HG03378 (cell line): ENCODE measurements around the gene CCL28.

Source experiments
- ATAC-seq: cut with Tn5 transposase; IDR thresholded peaks from one replicate; pipeline ENCODE4 v1.9.1; 2021; ENCODE audit warnings: mild to moderate bottlenecking, moderate library complexity; ENCODE audit not compliant: unreplicated experiment

CCL28 gene

GRCh38 chr5:43358726-43359125 is 53.5 kb downstream of the CCL28 start:
- ATAC-seq: no peak

DNA sequence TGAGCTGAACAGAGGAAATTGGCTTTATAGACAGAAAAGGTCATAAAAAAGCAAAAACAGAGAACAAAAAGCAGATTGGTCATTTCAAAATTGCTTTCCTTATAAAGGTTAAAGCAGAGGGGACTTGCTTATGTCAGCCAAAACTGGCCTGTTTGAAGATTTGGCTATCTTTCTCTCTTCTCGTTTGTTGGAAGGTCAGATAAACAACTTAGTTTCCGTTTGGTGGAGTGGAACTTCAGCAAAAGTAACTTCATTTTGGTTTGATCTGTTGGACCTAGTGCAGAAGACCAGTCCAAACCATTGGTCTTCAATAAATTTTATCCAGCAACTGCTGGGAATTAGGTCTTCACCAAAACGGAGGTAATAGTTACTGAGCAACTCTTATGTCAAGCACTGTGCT is 53.9 kb downstream of the CCL28 start:
- no peak for ATAC-seq

- ATAC-seq: no peak
Measured at GRCh38 chr5:43357878-43358281, 54.3 kb downstream of the CCL28 start.

- ATAC-seq: no peak
Measured at GRCh38 chr5:43357067-43357466, 55.1 kb downstream of the CCL28 start.

GRCh38 chr5:43354774-43355173 is 57.4 kb downstream of the CCL28 start:
- no peak for ATAC-seq

DNA sequence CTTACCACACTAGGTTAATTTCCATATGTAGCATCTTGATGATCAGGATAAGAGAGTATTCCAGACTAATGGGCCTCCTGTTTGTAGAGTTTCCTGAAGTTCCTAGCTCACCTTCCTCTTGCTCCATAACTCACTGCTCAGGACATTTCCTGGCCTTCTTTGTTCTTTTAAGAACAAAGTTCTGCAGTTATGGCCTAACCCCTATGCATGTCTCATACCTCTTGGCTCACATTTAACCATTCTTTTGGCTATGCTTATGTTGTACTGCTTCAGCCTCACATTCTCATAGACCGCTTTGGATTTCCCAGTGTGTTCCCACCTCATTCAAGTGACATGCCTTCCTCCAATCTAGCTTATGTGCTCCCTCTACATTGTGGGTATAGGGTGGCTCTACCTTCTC is 58.5 kb downstream of the CCL28 start:
- no peak for ATAC-seq

DNA sequence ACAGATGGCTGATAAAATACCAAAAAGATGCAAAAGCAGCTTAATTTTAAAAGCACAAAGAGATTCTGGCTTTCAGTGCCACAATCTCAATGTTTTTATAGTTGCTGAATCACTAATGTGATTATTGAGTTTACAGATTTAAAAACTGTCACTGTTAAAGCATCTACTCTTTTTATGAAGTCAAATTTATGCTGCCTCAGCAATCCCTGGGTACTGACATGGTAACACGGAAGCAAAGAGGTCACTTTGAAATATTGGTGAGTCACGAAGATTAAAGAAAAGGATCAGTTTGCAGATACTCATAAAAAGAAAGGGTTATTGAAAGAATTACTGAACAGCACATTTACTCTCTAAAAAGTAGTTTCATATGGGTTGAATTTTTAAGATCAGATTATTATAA is 59.3 kb downstream of the CCL28 start:
- no peak for ATAC-seq

DNA sequence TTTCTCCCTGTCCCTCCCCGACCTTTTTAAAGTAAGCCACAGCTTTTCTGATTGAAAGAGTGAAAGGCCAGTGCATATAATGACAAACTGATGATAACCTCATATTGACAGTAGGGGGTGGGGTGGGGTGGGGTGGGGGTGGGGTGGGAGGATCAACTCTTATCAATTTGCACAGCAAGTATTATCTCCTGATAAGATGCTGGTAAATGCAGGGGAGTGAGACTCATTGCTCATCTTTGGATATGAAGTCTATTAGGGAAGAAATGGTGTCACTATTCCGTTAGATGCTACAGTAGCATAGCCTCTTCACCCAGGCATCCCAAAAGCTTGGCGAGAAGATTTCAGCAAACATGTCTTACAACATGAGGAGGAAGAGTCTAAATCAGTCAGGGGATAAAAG is 60.1 kb downstream of the CCL28 start:
- no peak for ATAC-seq

- no peak for ATAC-seq
Measured at GRCh38 chr5:43348861-43349363, 63.3 kb downstream of the CCL28 start.

- ATAC-seq: no peak
Measured at GRCh38 chr5:43348207-43348606, 64.0 kb downstream of the CCL28 start.

DNA sequence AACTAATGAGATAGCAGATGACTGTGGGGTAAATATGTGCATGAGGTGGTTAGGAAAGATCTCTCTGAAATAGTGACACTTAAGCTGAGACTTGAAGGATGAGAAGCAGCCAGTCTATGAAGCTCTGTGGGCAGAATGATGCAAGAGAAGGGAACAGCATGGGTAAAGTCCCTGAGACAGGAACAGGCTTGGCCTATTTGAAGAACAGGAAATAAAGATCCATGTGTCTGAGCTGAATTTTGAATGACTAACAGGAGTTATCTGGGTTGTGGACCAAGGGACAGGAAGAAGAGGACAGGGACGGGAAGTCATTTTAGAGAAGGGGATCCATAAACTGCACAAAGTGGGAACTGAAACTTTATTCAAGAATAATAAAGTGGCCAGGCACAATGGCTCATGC is 73.3 kb downstream of the CCL28 start:
- ATAC-seq: no peak

DNA sequence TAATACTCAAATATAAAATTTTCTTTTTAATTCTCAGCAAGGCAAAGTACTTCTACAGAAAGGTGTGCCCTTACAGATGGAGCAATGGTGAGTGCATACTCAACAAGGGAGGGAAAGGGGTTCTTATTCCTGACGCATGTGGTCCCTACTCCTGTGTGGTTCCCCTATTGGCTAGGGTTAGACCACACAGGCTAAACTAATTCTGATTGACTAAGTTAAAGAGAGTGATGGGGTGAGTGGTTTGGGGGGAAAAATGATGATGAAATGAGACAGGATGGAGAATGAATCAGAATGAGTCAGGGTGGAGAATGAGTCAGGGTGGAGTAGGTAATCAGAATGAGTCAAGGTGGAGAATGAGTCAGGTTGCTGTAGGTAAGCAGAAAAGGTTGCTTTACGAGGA is 76.0 kb downstream of the CCL28 start:
- ATAC-seq: no peak

GRCh38 chr5:43335681-43336080 is 76.5 kb downstream of the CCL28 start:
- ATAC-seq: no peak

DNA sequence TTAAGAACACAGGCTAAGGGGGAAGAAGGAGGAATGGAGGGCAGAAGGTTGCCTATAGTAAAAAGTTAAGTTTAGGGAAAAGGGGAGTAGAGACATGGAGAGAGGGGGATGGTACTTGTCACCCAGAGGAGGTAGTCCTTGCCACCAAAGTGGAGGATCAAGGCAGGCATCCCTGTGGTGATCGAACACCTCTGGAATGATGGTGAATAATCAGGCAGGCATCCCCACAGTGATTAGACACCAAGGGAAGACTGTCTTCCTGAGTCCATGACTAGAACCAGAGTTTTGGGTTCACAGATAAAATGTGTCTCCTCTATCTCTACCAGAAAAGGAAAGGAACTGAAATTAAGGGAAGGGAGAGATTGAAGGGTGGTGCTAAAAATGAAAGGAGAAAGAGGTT is 79.8 kb downstream of the CCL28 start:
- ATAC-seq: no peak
